GM23338 (cell line): Measurements from ENCODE around the gene NFATC1. TPM values are rescaled to one million over a fixed set of nuclear protein-coding genes. Genes with fewer than 3 reads are reported as not detected.

Experiments
- ATAC-seq: fragments of 200-7000 bp; cut with Tn5 transposase; 3 replicates; pipeline ENCODE4 v1.9.1; 2020
- DNase-seq: peaks from one replicate; pipeline ENCODE4 v3.0.0-alpha.2; 2015; ENCODE audit warnings: low spot score
- H2AFZ ChIP-seq: fragments of 200-600 bp; sonication (generic); 2 replicates; pipeline ENCODE4 v1.8.0; 2016; ENCODE audit warnings: antibody characterized with exemption, mild to moderate bottlenecking, moderate library complexity
- H3F3A ChIP-seq: fragments of 200-600 bp; sonication (generic); replicated peaks from 2 replicates; pipeline ENCODE4 v1.8.0; 2017; ENCODE audit warnings: antibody characterized with exemption, mixed run types, low read depth
- H3K27ac ChIP-seq: fragments of 200-600 bp; sonication (generic); 2 replicates; pipeline ENCODE4 v1.6.1; 2016; ENCODE audit warnings: low read depth
- H3K27me3 ChIP-seq: fragments of 200-600 bp; sonication (generic); 2 replicates; pipeline ENCODE4 v1.8.0; 2016; ENCODE audit warnings: mild to moderate bottlenecking, mixed run types, moderate library complexity; ENCODE audit not compliant: insufficient read depth
- H3K36me3 ChIP-seq: fragments of 200-600 bp; sonication (generic); 2 replicates; pipeline ENCODE4 v1.8.0; 2016; ENCODE audit warnings: mild to moderate bottlenecking; ENCODE audit not compliant: insufficient read depth
- H3K4me1 ChIP-seq: fragments of 200-600 bp; sonication (generic); 2 replicates; pipeline ENCODE4 v1.8.0; 2016; ENCODE audit warnings: mild to moderate bottlenecking, moderate library complexity; ENCODE audit not compliant: insufficient read depth
- H3K4me2 ChIP-seq: fragments of 200-600 bp; sonication (generic); 2 replicates; pipeline ENCODE4 v1.7.1; 2017; ENCODE audit warnings: mixed run types
- H3K4me3 ChIP-seq: fragments of 200-600 bp; sonication (generic); 2 replicates; pipeline ENCODE4 v1.6.1; 2016; ENCODE audit warnings: mixed run types
- H3K79me2 ChIP-seq: fragments of 200-600 bp; sonication (generic); replicated peaks from 2 replicates; pipeline ENCODE4 v1.8.0; 2017; ENCODE audit warnings: mild to moderate bottlenecking; ENCODE audit not compliant: insufficient read depth
- H3K9me2 ChIP-seq: fragments of 200-600 bp; sonication (generic); 2 replicates; pipeline ENCODE4 v1.8.0; 2017; ENCODE audit not compliant: insufficient read depth
- H4K20me1 ChIP-seq: fragments of 200-600 bp; sonication (generic); replicated peaks from 2 replicates; pipeline ENCODE4 v1.8.0; 2017; ENCODE audit warnings: mild to moderate bottlenecking; ENCODE audit not compliant: insufficient read depth
- H3K27ac Mint-ChIP-seq: 2 replicates; pipeline ENCODE4 v1.8.0; 2020; ENCODE audit warnings: inconsistent platforms, mild to moderate bottlenecking, moderate library complexity, mixed read lengths
- H3K27me3 Mint-ChIP-seq: 3 replicates; pipeline ENCODE4 v1.8.0; 2022; ENCODE audit warnings: low read depth, mild to moderate bottlenecking, moderate library complexity, mixed read lengths, inconsistent platforms; ENCODE audit not compliant: insufficient read depth, poor library complexity
- H3K36me3 Mint-ChIP-seq: 3 replicates; pipeline ENCODE4 v1.8.0; 2021; ENCODE audit warnings: low read depth, mild to moderate bottlenecking, inconsistent platforms, moderate library complexity, mixed read lengths
- H3K4me1 Mint-ChIP-seq: 3 replicates; pipeline ENCODE4 v1.8.0; 2020; ENCODE audit warnings: mild to moderate bottlenecking, inconsistent platforms, mixed read lengths
- H3K4me3 Mint-ChIP-seq: 3 replicates; pipeline ENCODE4 v1.8.0; 2021; ENCODE audit warnings: moderate library complexity, mild to moderate bottlenecking, inconsistent platforms, mixed read lengths
- H3K9me3 Mint-ChIP-seq: 3 replicates; pipeline ENCODE4 v1.8.0; 2020; ENCODE audit warnings: moderate library complexity, mild to moderate bottlenecking, inconsistent platforms, mixed read lengths
- CREB1 ChIP-seq: fragments of 250-450 bp; sonication (Bioruptor Pico); IDR thresholded peaks from 2 replicates; pipeline ENCODE4 v1.5.0; 2020; ENCODE audit warnings: low read depth, mild to moderate bottlenecking, moderate library complexity
- EZH2phosphoT487 ChIP-seq: fragments of 200-600 bp; sonication (generic); IDR thresholded peaks from one replicate; pipeline ENCODE4 v1.8.1; 2018; ENCODE audit warnings: antibody characterized with exemption; ENCODE audit not compliant: unreplicated experiment
- JUNB ChIP-seq: IDR thresholded peaks from one replicate; pipeline ENCODE4 v1.6.1; 2016; ENCODE audit warnings: antibody characterized with exemption; ENCODE audit not compliant: unreplicated experiment
- ZNF114 ChIP-seq: fragments of 250-450 bp; sonication (Bioruptor Pico); IDR thresholded peaks from 2 replicates; pipeline ENCODE4 v1.5.0; 2020; ENCODE audit warnings: mild to moderate bottlenecking, moderate library complexity
- polyA plus RNA-seq: library from polyadenylated mRNA; unstranded; fragments of >200 nt; fragmentation: Nextera tagmentation; extraction: Ambion mirVana; gene quantifications from 2 replicates; pipeline ENCODE4 v1.2.1, GENCODE V29; 2016
- total RNA-seq: library from RNA; depleted of rRNA; stranded (reverse); fragments of >200 nt; shearing (Covaris generic); gene quantifications from 2 replicates; pipeline ENCODE4 v1.2.3, GENCODE V29; 2014
- TF ChIP-seq, protein P1 (sequence below): fragments of 250-450 bp; sonication (Bioruptor Pico); IDR thresholded peaks from 2 replicates; pipeline ENCODE4 v1.5.0; 2020; ENCODE audit warnings: mild to moderate bottlenecking, moderate library complexity

The NFATC1 gene
- total and polyA plus RNA-seq, 2 experiments from 2014 or later = 3.9 to 6.4 TPM

DNA sequence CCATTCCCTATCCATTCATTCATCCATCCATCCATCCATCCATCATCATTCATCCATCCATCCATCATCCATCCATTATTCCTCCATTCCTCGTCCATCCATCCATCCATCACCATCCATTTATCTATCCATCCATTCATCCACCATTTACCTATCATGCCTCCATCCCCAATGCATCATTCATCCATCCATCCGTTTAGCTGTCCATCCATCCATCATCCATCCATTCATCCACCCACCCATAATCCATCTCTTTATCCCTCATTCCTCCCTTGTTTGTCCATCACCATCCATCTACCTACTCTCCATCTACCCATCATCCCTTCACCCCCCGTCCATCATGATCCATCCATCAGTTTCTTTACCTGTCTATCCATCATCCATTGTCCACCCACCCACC lies 13.6 kb downstream of the NFATC1 start:
- Histone ChIP-seq H3K4me2 (no peak overlapping the region), H2AFZ (no peak overlapping the region), H3K9me2 (0 out of 2 replicates have a peak, but pooled peaks cover 4% of the 10 kb centered on the region), H3K27me3 (no peaks in the 10 kb centered on the region), H3F3A (no peaks in the 10 kb centered on the region), H3K79me2 (no peaks in the 10 kb centered on the region), H3K27ac (no peak overlapping the region), H4K20me1 (no peaks in the 10 kb centered on the region), H3K4me3 (no peak overlapping the region), H3K4me1 (no peaks in the 10 kb centered on the region; the same call in 1 of the 2 replicates), H3K36me3 (no peaks in the 10 kb centered on the region)
- DNase-seq (no peak), ATAC-seq (no peak)
- TF ChIP-seq, protein P1, sequence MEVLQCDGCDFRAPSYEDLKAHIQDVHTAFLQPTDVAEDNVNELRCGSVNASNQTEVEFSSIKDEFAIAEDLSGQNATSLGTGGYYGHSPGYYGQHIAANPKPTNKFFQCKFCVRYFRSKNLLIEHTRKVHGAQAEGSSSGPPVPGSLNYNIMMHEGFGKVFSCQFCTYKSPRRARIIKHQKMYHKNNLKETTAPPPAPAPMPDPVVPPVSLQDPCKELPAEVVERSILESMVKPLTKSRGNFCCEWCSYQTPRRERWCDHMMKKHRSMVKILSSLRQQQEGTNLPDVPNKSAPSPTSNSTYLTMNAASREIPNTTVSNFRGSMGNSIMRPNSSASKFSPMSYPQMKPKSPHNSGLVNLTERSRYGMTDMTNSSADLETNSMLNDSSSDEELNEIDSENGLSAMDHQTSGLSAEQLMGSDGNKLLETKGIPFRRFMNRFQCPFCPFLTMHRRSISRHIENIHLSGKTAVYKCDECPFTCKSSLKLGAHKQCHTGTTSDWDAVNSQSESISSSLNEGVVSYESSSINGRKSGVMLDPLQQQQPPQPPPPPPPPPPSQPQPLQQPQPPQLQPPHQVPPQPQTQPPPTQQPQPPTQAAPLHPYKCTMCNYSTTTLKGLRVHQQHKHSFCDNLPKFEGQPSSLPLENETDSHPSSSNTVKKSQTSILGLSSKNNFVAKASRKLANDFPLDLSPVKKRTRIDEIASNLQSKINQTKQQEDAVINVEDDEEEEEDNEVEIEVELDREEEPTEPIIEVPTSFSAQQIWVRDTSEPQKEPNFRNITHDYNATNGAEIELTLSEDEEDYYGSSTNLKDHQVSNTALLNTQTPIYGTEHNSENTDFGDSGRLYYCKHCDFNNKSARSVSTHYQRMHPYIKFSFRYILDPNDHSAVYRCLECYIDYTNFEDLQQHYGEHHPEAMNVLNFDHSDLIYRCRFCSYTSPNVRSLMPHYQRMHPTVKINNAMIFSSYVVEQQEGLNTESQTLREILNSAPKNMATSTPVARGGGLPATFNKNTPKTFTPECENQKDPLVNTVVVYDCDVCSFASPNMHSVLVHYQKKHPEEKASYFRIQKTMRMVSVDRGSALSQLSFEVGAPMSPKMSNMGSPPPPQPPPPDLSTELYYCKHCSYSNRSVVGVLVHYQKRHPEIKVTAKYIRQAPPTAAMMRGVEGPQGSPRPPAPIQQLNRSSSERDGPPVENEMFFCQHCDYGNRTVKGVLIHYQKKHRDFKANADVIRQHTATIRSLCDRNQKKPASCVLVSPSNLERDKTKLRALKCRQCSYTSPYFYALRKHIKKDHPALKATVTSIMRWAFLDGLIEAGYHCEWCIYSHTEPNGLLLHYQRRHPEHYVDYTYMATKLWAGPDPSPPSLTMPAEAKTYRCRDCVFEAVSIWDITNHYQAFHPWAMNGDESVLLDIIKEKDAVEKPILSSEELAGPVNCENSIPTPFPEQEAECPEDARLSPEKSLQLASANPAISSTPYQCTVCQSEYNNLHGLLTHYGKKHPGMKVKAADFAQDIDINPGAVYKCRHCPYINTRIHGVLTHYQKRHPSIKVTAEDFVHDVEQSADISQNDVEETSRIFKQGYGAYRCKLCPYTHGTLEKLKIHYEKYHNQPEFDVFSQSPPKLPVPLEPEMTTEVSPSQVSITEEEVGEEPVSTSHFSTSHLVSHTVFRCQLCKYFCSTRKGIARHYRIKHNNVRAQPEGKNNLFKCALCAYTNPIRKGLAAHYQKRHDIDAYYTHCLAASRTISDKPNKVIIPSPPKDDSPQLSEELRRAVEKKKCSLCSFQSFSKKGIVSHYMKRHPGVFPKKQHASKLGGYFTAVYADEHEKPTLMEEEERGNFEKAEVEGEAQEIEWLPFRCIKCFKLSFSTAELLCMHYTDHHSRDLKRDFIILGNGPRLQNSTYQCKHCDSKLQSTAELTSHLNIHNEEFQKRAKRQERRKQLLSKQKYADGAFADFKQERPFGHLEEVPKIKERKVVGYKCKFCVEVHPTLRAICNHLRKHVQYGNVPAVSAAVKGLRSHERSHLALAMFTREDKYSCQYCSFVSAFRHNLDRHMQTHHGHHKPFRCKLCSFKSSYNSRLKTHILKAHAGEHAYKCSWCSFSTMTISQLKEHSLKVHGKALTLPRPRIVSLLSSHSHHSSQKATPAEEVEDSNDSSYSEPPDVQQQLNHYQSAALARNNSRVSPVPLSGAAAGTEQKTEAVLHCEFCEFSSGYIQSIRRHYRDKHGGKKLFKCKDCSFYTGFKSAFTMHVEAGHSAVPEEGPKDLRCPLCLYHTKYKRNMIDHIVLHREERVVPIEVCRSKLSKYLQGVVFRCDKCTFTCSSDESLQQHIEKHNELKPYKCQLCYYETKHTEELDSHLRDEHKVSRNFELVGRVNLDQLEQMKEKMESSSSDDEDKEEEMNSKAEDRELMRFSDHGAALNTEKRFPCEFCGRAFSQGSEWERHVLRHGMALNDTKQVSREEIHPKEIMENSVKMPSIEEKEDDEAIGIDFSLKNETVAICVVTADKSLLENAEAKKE (CRISPR knock-in tag) = no peak
- peaks cover 14% of the 10 kb centered on the region for H3K27me3 Mint-ChIP-seq
- H3K4me3 Mint-ChIP-seq = no peak overlapping the region
- peaks cover 18% of the 10 kb centered on the region for H3K4me1 Mint-ChIP-seq
- H3K27ac Mint-ChIP-seq = no peak overlapping the region
- peaks cover 5% of the 10 kb centered on the region; the same call in 2 of the 3 replicates for H3K36me3 Mint-ChIP-seq
- H3K9me3 Mint-ChIP-seq = no peaks in the 10 kb centered on the region

DNA sequence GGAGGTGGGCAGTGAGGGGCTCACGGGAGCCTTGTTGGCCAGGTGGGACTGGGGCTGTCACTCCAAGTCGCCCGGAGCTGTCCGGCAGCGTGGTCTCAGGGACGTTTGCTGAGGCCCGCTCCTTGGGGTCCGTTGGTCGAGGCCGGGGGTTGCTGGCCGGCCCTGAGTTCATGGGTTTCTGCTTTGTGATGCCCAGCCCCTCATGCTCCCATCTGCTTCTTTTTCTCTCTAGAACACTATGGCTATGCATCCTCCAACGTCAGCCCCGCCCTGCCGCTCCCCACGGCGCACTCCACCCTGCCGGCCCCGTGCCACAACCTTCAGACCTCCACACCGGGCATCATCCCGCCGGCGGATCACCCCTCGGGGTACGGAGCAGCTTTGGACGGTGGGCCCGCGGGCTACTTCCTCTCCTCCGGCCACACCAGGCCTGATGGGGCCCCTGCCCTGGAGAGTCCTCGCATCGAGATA lies 14.5 kb downstream of the NFATC1 start:
- H2AFZ ChIP-seq = no peak overlapping the region
- DNase-seq (no peak), ATAC-seq (no peak)
- Mint-ChIP-seq H3K27ac (no peak overlapping the region), H3K4me1 (peaks cover 18% of the 10 kb centered on the region), H3K9me3 (no peaks in the 10 kb centered on the region), H3K36me3 (peaks cover 5% of the 10 kb centered on the region; the same call in 2 of the 3 replicates), H3K27me3 (peaks cover 16% of the 10 kb centered on the region), H3K4me3 (no peak overlapping the region)
- no peak overlapping the region for H3K27ac ChIP-seq
- H3K27me3 ChIP-seq = no peaks in the 10 kb centered on the region
- H3K79me2 ChIP-seq = no peaks in the 10 kb centered on the region
- TF ChIP-seq EZH2phosphoT487 (no peak), ZNF114 (CRISPR knock-in tag) (no peak), JUNB (no peak), CREB1 (CRISPR knock-in tag) (no peak)
- no peaks in the 10 kb centered on the region for H4K20me1 ChIP-seq
- no peaks in the 10 kb centered on the region; the same call in 1 of the 2 replicates for H3K4me1 ChIP-seq
- H3K4me2 ChIP-seq = no peak overlapping the region
- H3K4me3 ChIP-seq = no peak overlapping the region
- 0 out of 2 replicates have a peak, but pooled peaks cover 4% of the 10 kb centered on the region for H3K9me2 ChIP-seq
- no peaks in the 10 kb centered on the region for H3K36me3 ChIP-seq
- no peaks in the 10 kb centered on the region for H3F3A ChIP-seq
